Lung (tissue), 12 donors: ENCODE measurements around the gene DPP6. TPM values are rescaled to one million over a fixed set of nuclear protein-coding genes. Genes with fewer than 3 reads are reported as not detected.

Experiments
- ATAC-seq: fragments of 200-7000 bp; cut with Tn5 transposase; one replicate; pipeline ENCODE4 v1.9.1; 2020; ENCODE audit warnings: moderate number of reproducible peaks; ENCODE audit not compliant: insufficient read depth, low FRiP score
- DNase-seq, 3 donors: peaks; one replicate each; pipeline ENCODE4 v3.0.0-alpha.2; 2013 to 2017
- H3K27ac ChIP-seq, 2 donors: one replicate each; pipeline ENCODE4 v1.5.1; 2013; ENCODE audit warnings: mild to moderate bottlenecking in 2 of 2, moderate library complexity in 2 of 2, control low read depth in 1 of 2, inconsistent platforms in 1 of 2, low read depth in 1 of 2, low read length in 1 of 2
- H3K27me3 ChIP-seq, 3 donors: one replicate each; pipeline ENCODE4 v1.5.1; 2013; ENCODE audit warnings: low read length in 2 of 3; ENCODE audit not compliant: control insufficient read depth in 3 of 3, insufficient read depth in 3 of 3
- H3K36me3 ChIP-seq, 4 donors: one replicate each; pipeline ENCODE4 v1.5.1; 2013; ENCODE audit warnings: low read length in 4 of 4, mild to moderate bottlenecking in 1 of 4, moderate library complexity in 1 of 4; ENCODE audit not compliant: control insufficient read depth in 4 of 4, insufficient read depth in 4 of 4
- H3K4me1 ChIP-seq, 5 donors: one replicate each; pipeline ENCODE4 v1.5.1; 2013; ENCODE audit warnings: low read length in 5 of 5, mild to moderate bottlenecking in 2 of 5, moderate library complexity in 1 of 5; ENCODE audit not compliant: control insufficient read depth in 5 of 5, insufficient read depth in 5 of 5
- H3K4me3 ChIP-seq: one replicate; pipeline ENCODE4 v1.5.1; 2013; ENCODE audit warnings: mild to moderate bottlenecking, control low read depth, moderate library complexity
- H3K9ac ChIP-seq, 2 donors: one replicate each; pipeline ENCODE4 v1.5.1; 2013; ENCODE audit warnings: low read length in 2 of 2, control low read depth in 1 of 2; ENCODE audit not compliant: insufficient read depth in 1 of 2
- H3K9me3 ChIP-seq, 4 donors: one replicate each; pipeline ENCODE4 v1.5.1; 2013; ENCODE audit warnings: low read length in 3 of 4, mild to moderate bottlenecking in 1 of 4, moderate library complexity in 1 of 4; ENCODE audit not compliant: control insufficient read depth in 4 of 4, insufficient read depth in 3 of 4
- WGBS, 2 donors: extraction: QIAGEN DNeasy Blood & Tissue Kit; methylation state at CpG; one replicate each; pipeline ENCODE4 v1.1.7; 2013; 5-methylcytosine and 5-hydroxymethylcytosine counted together
- polyA plus RNA-seq, 2 donors: library from polyadenylated mRNA; stranded (reverse); fragments of 200-250 nt; gene quantifications; one replicate each; pipeline ENCODE4 v1.2.1, GENCODE V29; 2013
- total RNA-seq, 2 donors: library from RNA; depleted of rRNA in 1 of 2; stranded (reverse); fragments of >200 nt in 1 of 2; gene quantifications; one replicate each; pipeline ENCODE4 v1.2.1, GENCODE V29; 2014 to 2021
- TF ChIP-seq, protein P1 (sequence below): IDR thresholded peaks from 2 replicates; pipeline ENCODE4 v1.5.1; 2012; ENCODE audit warnings: mild to moderate bottlenecking; ENCODE audit errors: control extremely low read depth, extremely low read depth
- donor health status: control.
- donor health status: control.
- donor health status: Bipolar disorder and iron deficiency.
- donor health status: healthy.
- donor health status: DM: yes; HTN: yes; CAD: no.

The DPP6 gene
- total and polyA plus RNA-seq, 4 donors: 0.08 to 1.3 (median 0.75) TPM

GRCh38 chr7:154427533-154427932 is 375.3 kb downstream of the DPP6 start:
- H3K9ac ChIP-seq: no peak overlapping the region
- no peaks in the 10 kb centered on the region for H3K36me3 ChIP-seq
- no peaks in the 10 kb centered on the region for H3K27me3 ChIP-seq
- TF ChIP-seq, protein P1, sequence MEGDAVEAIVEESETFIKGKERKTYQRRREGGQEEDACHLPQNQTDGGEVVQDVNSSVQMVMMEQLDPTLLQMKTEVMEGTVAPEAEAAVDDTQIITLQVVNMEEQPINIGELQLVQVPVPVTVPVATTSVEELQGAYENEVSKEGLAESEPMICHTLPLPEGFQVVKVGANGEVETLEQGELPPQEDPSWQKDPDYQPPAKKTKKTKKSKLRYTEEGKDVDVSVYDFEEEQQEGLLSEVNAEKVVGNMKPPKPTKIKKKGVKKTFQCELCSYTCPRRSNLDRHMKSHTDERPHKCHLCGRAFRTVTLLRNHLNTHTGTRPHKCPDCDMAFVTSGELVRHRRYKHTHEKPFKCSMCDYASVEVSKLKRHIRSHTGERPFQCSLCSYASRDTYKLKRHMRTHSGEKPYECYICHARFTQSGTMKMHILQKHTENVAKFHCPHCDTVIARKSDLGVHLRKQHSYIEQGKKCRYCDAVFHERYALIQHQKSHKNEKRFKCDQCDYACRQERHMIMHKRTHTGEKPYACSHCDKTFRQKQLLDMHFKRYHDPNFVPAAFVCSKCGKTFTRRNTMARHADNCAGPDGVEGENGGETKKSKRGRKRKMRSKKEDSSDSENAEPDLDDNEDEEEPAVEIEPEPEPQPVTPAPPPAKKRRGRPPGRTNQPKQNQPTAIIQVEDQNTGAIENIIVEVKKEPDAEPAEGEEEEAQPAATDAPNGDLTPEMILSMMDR: no peak
- no peak overlapping the region for H3K4me3 ChIP-seq
- no peak overlapping the region for H3K27ac ChIP-seq
- peaks cover 0 to 2% (median 0%) of the 10 kb centered on the region in 5 donors for H3K4me1 ChIP-seq
- no peak for ATAC-seq
- DNase-seq: no peak
- peaks cover 0 to 10% (median 3%) of the 10 kb centered on the region in 4 donors for H3K9me3 ChIP-seq

GRCh38 chr7:154429666-154430404 is 377.6 kb downstream of the DPP6 start:
- Histone ChIP-seq H3K36me3 (no peaks in the 10 kb centered on the region), H3K27ac (no peak overlapping the region), H3K4me1 (no peaks in the 10 kb centered on the region), H3K9ac (no peak overlapping the region), H3K4me3 (no peak overlapping the region), H3K27me3 (no peaks in the 10 kb centered on the region), H3K9me3 (peaks cover 0 to 10% (median 0%) of the 10 kb centered on the region in 4 donors)
- no peak for DNase-seq
- ATAC-seq: no peak
- TF ChIP-seq, protein P1: no peak
- 79 to 88% methylated on average over 20 of the region's 20 CpGs for WGBS, 2 donors

DNA sequence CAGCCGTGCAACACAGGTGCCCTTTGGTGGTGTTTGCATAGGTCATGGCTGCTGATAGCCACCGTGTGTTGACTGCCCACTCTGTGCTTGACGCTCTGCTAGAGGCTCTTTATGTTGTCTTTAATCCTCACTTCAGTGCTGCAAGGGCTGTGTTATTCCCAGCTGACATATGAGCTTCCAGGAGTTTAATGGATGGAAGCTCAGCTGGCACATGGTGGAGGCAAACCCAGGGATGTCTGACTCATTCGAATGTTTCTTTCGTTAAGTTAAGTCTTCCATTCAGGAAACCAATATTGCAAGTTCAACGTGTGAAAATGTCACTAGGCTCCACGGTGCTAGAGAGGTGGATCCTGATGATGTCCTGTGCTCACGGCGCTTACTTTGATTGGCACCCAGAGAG is 378.4 kb downstream of the DPP6 start:
- no peak for ATAC-seq
- DNase-seq: no peak
- Histone ChIP-seq H3K36me3 (no peaks in the 10 kb centered on the region), H3K27ac (no peak overlapping the region), H3K4me3 (no peak overlapping the region), H3K27me3 (no peaks in the 10 kb centered on the region), H3K4me1 (no peaks in the 10 kb centered on the region), H3K9me3 (peaks cover 0 to 10% (median 0%) of the 10 kb centered on the region in 4 donors), H3K9ac (no peak overlapping the region)
- 82 to 88% methylated on average over 9 of the region's 9 CpGs for WGBS, 2 donors
- TF ChIP-seq, protein P1: no peak
